ENCODE results near the gene GABARAP. TPM values are rescaled to one million over a fixed set of nuclear protein-coding genes. Genes with fewer than 3 reads are reported as not detected.

Gene GABARAP
- total and polyA plus RNA-seq, 2 of the 13 experiments (the other 11 are each of a cell fraction or from before 2014, with no cell fraction given), result 161 to 310 TPM

DNA sequence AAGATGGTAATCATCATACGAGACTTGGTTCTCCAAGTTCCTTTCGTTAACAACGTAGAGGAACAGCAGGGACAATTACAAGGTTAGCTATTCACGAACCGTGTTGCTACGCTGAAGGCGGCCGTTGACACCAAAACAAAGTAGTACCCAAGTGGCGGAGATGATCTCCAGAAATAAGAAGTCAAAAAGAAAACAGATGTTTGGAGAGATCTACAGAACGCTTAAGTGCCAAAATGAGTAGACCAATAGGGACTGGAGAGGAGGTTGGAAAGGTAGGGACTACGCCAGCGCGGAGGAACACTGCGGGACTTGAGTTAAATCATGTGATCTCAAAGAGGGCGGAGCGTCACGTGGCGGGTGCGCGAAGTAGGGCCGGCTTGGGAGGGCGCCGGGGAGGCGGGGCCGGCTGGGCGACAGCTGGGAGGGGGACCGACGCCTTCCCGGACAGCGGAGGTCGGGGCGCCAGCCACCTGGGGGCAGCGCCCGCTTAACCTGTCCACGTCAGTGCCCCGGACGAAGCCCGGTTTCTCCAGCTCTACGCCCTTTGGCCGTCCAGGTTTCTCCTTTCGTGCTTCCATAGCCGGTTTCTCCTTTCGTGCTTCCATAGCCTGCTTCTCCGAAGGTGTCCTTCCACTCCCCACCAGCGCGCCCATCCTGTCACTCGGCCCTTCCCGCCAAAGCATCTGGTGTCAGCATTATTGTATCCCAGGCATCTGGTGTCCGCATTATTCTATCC lies 636 bp upstream of the GABARAP start (continued):
- TF ChIP-seq, protein P1, sequence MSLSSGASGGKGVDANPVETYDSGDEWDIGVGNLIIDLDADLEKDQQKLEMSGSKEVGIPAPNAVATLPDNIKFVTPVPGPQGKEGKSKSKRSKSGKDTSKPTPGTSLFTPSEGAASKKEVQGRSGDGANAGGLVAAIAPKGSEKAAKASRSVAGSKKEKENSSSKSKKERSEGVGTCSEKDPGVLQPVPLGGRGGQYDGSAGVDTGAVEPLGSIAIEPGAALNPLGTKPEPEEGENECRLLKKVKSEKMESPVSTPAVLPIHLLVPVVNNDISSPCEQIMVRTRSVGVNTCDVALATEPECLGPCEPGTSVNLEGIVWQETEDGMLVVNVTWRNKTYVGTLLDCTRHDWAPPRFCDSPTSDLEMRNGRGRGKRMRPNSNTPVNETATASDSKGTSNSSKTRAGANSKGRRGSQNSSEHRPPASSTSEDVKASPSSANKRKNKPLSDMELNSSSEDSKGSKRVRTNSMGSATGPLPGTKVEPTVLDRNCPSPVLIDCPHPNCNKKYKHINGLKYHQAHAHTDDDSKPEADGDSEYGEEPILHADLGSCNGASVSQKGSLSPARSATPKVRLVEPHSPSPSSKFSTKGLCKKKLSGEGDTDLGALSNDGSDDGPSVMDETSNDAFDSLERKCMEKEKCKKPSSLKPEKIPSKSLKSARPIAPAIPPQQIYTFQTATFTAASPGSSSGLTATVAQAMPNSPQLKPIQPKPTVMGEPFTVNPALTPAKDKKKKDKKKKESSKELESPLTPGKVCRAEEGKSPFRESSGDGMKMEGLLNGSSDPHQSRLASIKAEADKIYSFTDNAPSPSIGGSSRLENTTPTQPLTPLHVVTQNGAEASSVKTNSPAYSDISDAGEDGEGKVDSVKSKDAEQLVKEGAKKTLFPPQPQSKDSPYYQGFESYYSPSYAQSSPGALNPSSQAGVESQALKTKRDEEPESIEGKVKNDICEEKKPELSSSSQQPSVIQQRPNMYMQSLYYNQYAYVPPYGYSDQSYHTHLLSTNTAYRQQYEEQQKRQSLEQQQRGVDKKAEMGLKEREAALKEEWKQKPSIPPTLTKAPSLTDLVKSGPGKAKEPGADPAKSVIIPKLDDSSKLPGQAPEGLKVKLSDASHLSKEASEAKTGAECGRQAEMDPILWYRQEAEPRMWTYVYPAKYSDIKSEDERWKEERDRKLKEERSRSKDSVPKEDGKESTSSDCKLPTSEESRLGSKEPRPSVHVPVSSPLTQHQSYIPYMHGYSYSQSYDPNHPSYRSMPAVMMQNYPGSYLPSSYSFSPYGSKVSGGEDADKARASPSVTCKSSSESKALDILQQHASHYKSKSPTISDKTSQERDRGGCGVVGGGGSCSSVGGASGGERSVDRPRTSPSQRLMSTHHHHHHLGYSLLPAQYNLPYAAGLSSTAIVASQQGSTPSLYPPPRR (CRISPR knock-in tag; IDR thresholded peaks at IDR 0.05; ENCODE audit: borderline replicate concordance), result peak; percentile 28; the same call in 1 of the 2 replicates
- TF ChIP-seq TOPORS (CRISPR knock-in tag; IDR thresholded peaks at IDR 0.05), result no peak
- no peak for TF ChIP-seq ISX (CRISPR knock-in tag; conservative IDR thresholded peaks at IDR 0.05)
- peak; percentile 75 for TF ChIP-seq ZNF143 (CRISPR knock-in tag; IDR thresholded peaks at IDR 0.05)
- TF ChIP-seq, protein P2, sequence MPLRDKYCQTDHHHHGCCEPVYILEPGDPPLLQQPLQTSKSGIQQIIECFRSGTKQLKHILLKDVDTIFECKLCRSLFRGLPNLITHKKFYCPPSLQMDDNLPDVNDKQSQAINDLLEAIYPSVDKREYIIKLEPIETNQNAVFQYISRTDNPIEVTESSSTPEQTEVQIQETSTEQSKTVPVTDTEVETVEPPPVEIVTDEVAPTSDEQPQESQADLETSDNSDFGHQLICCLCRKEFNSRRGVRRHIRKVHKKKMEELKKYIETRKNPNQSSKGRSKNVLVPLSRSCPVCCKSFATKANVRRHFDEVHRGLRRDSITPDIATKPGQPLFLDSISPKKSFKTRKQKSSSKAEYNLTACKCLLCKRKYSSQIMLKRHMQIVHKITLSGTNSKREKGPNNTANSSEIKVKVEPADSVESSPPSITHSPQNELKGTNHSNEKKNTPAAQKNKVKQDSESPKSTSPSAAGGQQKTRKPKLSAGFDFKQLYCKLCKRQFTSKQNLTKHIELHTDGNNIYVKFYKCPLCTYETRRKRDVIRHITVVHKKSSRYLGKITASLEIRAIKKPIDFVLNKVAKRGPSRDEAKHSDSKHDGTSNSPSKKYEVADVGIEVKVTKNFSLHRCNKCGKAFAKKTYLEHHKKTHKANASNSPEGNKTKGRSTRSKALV (CRISPR knock-in tag; IDR thresholded peaks at IDR 0.05), result no peak
- TF ChIP-seq ATF1 (CRISPR knock-in tag; IDR thresholded peaks at IDR 0.05), result peak; percentile 77
- TF ChIP-seq POLR2A (IDR thresholded peaks at IDR 0.05; ENCODE audit: insufficient read depth in 1 of 2, low read depth in 2 of 2, low read length in 2 of 2), result peak; percentile 22 to 66; a peak in 3 of 4 replicates
- no peak for TF ChIP-seq ONECUT2 (CRISPR knock-in tag; IDR thresholded peaks at IDR 0.05)
- peak; percentile 24; the same call in 1 of the 2 replicates for TF ChIP-seq ZNF749 (CRISPR knock-in tag; IDR thresholded peaks at IDR 0.05; ENCODE audit: borderline replicate concordance)
- TF ChIP-seq RFX3 (CRISPR knock-in tag; IDR thresholded peaks at IDR 0.05), result no peak; the same call in 1 of the 2 replicates
- TF ChIP-seq MAFF (IDR thresholded peaks at IDR 0.05; ENCODE audit: low read depth, low read length), result 0 out of 2 replicates have a peak, but pooled peaks have one; percentile 26
- 0 out of 2 replicates have a peak, but pooled peaks have one; percentile 54 for TF ChIP-seq KDM3A (CRISPR knock-in tag; IDR thresholded peaks at IDR 0.05; ENCODE audit: low read depth)
- no peak for TF ChIP-seq SP1 (IDR thresholded peaks at IDR 0.05)
- peak; percentile 99 for TF ChIP-seq SP1 (CRISPR knock-in tag; IDR thresholded peaks at IDR 0.05)
- TF ChIP-seq PHF20 (CRISPR knock-in tag; IDR thresholded peaks at IDR 0.05), result peak; percentile 85
- TF ChIP-seq ZNF780A (CRISPR knock-in tag; IDR thresholded peaks at IDR 0.05), result no peak
- peak; percentile 85; the same call in 1 of the 2 replicates for TF ChIP-seq TBX3 (IDR thresholded peaks at IDR 0.05; ENCODE audit: borderline replicate concordance)
- 0 out of 2 replicates have a peak, but pooled peaks have one; percentile 43 for TF ChIP-seq ZNF543 (CRISPR knock-in tag; IDR thresholded peaks at IDR 0.05)
- peak; percentile 76 for TF ChIP-seq CBX1 (IDR thresholded peaks at IDR 0.05; ENCODE audit: low read depth)
- no peak for TF ChIP-seq ZNF367 (CRISPR knock-in tag; IDR thresholded peaks at IDR 0.05; ENCODE audit: borderline replicate concordance)
- 0 out of 2 replicates have a peak, but pooled peaks have one; percentile 26 for TF ChIP-seq PHF21A (CRISPR knock-in tag; IDR thresholded peaks at IDR 0.05)
- TF ChIP-seq ZNF549 (CRISPR knock-in tag; IDR thresholded peaks at IDR 0.05), result no peak
- peak; percentile 41; the same call in 1 of the 2 replicates for TF ChIP-seq BCL6 (CRISPR knock-in tag; IDR thresholded peaks at IDR 0.05)
- TF ChIP-seq ZNF383 (CRISPR knock-in tag; IDR thresholded peaks at IDR 0.05; ENCODE audit: borderline replicate concordance), result no peak
- TF ChIP-seq HMG20A (CRISPR knock-in tag; IDR thresholded peaks at IDR 0.05; ENCODE audit: borderline replicate concordance), result peak; percentile 17; the same call in 1 of the 2 replicates
- no peak for TF ChIP-seq SUZ12 (IDR thresholded peaks at IDR 0.05; ENCODE audit: low read depth, low read length)
- no peak for TF ChIP-seq GATA4 (IDR thresholded peaks at IDR 0.05; ENCODE audit: borderline replicate concordance, low read depth)
